Measurements from ENCODE around the gene RPS6KA5.

DNA sequence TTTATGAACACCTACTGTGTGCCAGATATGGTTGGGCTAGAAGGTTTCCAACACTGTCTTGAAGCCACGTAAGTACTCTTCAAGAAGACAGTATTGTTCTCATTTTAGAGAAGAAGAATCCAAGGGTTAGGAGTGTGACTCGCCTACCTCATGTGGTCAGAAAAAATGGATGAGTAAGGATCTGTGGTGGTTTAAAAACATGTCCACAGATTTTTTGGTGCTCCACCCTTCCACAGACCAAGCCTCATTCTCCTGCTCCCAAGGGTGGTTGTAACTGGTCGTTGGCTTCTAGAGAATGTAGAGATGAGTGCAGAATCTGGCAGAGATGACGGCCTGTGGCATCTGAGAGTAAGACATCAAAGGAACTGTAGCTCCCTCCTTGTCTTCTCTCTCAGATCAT lies 213.9 kb downstream of the RPS6KA5 start:
- TF ChIP-seq, protein P1, sequence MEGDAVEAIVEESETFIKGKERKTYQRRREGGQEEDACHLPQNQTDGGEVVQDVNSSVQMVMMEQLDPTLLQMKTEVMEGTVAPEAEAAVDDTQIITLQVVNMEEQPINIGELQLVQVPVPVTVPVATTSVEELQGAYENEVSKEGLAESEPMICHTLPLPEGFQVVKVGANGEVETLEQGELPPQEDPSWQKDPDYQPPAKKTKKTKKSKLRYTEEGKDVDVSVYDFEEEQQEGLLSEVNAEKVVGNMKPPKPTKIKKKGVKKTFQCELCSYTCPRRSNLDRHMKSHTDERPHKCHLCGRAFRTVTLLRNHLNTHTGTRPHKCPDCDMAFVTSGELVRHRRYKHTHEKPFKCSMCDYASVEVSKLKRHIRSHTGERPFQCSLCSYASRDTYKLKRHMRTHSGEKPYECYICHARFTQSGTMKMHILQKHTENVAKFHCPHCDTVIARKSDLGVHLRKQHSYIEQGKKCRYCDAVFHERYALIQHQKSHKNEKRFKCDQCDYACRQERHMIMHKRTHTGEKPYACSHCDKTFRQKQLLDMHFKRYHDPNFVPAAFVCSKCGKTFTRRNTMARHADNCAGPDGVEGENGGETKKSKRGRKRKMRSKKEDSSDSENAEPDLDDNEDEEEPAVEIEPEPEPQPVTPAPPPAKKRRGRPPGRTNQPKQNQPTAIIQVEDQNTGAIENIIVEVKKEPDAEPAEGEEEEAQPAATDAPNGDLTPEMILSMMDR (IDR thresholded peaks at IDR 0.05): no peak
- TF ChIP-seq POLR2A (IDR thresholded peaks at IDR 0.05): no peak
